DMS53 (cell line): ENCODE measurements around the gene KAZN.

Experiments used
- DNase-seq: peaks from one replicate; lab custom pipeline; 2025; lab: John Stamatoyannopoulos, UW

Gene KAZN

GRCh38 chr1:15158506-15159165 is 560.2 kb downstream of the KAZN start:
- no peak for DNase-seq

GRCh38 chr1:15159166-15159555 is 560.7 kb downstream of the KAZN start:
- no peak for DNase-seq

GRCh38 chr1:15160626-15161025 is 562.1 kb downstream of the KAZN start:
- DNase-seq, result no peak

GRCh38 chr1:15167386-15167785 is 568.9 kb downstream of the KAZN start:
- DNase-seq, result no peak
